Measurements from ENCODE around the gene PIF1.

PIF1 gene

DNA sequence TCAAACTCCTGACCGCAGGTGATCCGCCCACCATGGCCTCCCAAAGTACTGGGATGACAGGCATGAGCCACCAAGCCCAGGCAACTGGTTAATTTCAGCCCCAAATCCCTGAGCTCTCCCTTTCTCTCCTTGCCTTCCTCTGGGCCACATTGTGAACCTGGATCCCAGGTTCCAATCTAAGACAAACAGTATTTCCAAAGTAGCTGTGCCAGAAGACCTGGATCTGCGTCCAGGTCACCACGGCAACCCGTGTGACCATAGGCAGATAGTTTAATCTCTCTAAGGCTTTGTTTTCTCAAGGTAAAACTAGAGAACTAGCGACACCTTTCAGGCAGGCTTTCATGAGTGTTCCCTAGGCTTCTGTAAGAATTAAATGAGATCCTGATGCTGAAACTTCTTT lies 44.1 kb downstream of the PIF1 start:
- TF ChIP-seq CTCF (IDR thresholded peaks at IDR 0.05; ENCODE audit: insufficient read depth, low read depth, low read length, missing control alignments) = no peak
- H3K4me3 ChIP-seq (ENCODE audit: low read depth, low read length) = no peak overlapping the region
- no peak for DNase-seq (ENCODE audit: low read depth)

DNA sequence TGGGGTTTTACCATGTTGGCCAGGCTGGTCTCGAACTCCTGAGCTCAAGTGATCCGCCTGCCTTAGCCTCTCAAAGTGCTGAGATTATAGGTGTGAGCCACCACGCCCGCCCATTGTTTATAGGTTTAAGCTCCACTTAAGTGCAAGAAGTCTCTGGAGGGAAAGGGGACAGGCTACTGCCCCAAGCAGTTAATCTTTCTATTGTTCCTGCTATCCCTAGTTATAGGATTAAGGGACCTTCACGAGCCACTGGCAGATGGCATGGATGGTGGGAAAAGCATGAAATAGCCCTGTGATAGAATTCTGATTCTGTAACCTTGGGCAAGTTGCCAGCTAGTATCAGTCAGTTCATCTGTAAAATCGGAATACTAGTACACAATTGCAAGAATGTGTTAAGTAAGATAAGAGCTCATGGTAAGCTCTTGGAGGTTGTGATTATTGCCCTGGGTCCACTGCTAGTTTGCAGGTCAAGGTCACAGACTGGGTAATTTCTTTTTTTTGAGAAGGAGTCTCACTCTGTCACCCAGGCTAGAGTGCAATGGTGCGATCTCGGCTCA lies 44.8 kb downstream of the PIF1 start:
- no peak for DNase-seq (ENCODE audit: low read depth)
- no peak overlapping the region for H3K4me3 ChIP-seq (ENCODE audit: low read depth, low read length)
- TF ChIP-seq CTCF (IDR thresholded peaks at IDR 0.05; ENCODE audit: insufficient read depth, low read depth, low read length, missing control alignments) = no peak

DNA sequence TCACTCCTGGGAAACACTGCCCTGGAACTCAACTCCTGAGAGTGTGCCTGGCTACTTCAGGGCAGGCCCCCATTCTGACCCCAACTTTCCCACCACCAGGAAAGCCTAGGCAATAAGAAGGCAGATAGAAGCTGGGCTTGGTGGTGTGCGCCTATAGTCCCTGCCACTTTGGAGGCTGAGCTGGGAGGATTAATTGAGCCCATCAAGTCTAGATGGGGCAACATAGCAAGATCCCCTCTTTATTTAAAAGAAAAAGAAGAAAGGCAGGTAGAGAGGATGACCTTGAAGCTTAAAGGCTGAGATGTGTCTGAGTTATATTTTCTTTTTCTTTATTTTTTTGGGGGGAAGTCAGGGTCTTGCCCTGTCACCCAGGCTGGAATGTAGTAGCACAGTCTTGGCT lies 45.8 kb downstream of the PIF1 start:
- H3K4me3 ChIP-seq (ENCODE audit: low read depth, low read length) = no peak overlapping the region
- no peak for TF ChIP-seq CTCF (IDR thresholded peaks at IDR 0.05; ENCODE audit: insufficient read depth, low read depth, low read length, missing control alignments)
- DNase-seq (ENCODE audit: low read depth) = no peak

- no peak overlapping the region for H3K4me3 ChIP-seq (ENCODE audit: low read depth, low read length)
- no peak for DNase-seq (ENCODE audit: low read depth)
- no peak for TF ChIP-seq CTCF (IDR thresholded peaks at IDR 0.05; ENCODE audit: insufficient read depth, low read depth, low read length, missing control alignments)
Observed at GRCh38 chr15:64779024-64779423, 46.4 kb downstream of the PIF1 start.

GRCh38 chr15:64776402-64776786 lies 49.1 kb downstream of the PIF1 start:
- H3K4me3 ChIP-seq (ENCODE audit: low read depth, low read length) = no peak overlapping the region
- DNase-seq (ENCODE audit: low read depth) = no peak
- TF ChIP-seq CTCF (IDR thresholded peaks at IDR 0.05; ENCODE audit: insufficient read depth, low read depth, low read length, missing control alignments) = no peak

GRCh38 chr15:64775551-64776401 lies 49.7 kb downstream of the PIF1 start, which contains the start of gene RBPMS2:
Gene RBPMS2, minus strand, starts transcription at chr15:64775589. Its CDS starts 270 bp downstream, at chr15:64775319.
- no peak within 1 kb of the TSS; the same call in 1 of the 2 replicates for H3K4me3 ChIP-seq (ENCODE audit: low read depth, low read length)
- TF ChIP-seq CTCF (IDR thresholded peaks at IDR 0.05; ENCODE audit: insufficient read depth, low read depth, low read length, missing control alignments) = no peak
- no peak for DNase-seq (ENCODE audit: low read depth)

Data from GM12865 (cell line).